ENCODE measurements around the gene PLEKHA7.

GRCh38 chr11:16790486-16791190 is 223.6 kb downstream of the PLEKHA7 start:
- TF ChIP-seq CTCF (conservative IDR thresholded peaks at IDR 0.05) (no peak), ZFX (IDR thresholded peaks at IDR 0.05) (no peak)
